SU-DHL-6 (cell line): ENCODE results near the gene OPN1SW.

Experiments used
- CTCF ChIP-seq: fragments of 200-600 bp; sonication (generic); IDR thresholded peaks from one replicate; pipeline ENCODE4 v1.5.1; 2017; ENCODE audit warnings: antibody characterized with exemption, mild to moderate bottlenecking, low read length, moderate library complexity; ENCODE audit not compliant: insufficient read depth, poor library complexity, severe bottlenecking
- EZH2phosphoT487 ChIP-seq: fragments of 200-600 bp; sonication (generic), shearing (Covaris generic); conservative IDR thresholded peaks from 2 replicates; pipeline ENCODE4 v1.6.1; 2018; ENCODE audit warnings: mild to moderate bottlenecking, antibody characterized with exemption, low read length, moderate library complexity, mixed read lengths

GRCh38 chr7:128739048-128739962 is 36.3 kb downstream of the OPN1SW start, which contains the start of gene CALU:
- TF ChIP-seq CTCF (no peak), EZH2phosphoT487 (no peak)
